GM10847 (cell line): ENCODE data around the gene EMP2.

Experiments used
- POLR2A ChIP-seq: IDR thresholded peaks from 2 replicates; pipeline ENCODE4 v1.6.1; 2011; ENCODE audit not compliant: insufficient read length; ENCODE audit errors: extremely low read depth

The EMP2 gene

GRCh38 chr16:10613785-10614485, 33.5 kb upstream of the EMP2 start:
- no peak for TF ChIP-seq POLR2A

- TF ChIP-seq POLR2A: no peak
Observed at GRCh38 chr16:10612649-10613179, 32.3 kb upstream of the EMP2 start.

- no peak for TF ChIP-seq POLR2A
Observed at GRCh38 chr16:10611825-10612342, 31.5 kb upstream of the EMP2 start.

- TF ChIP-seq POLR2A: no peak
Observed at GRCh38 chr16:10610499-10611184, 30.2 kb upstream of the EMP2 start.

- TF ChIP-seq POLR2A: no peak
Observed at GRCh38 chr16:10609402-10609774, 29.0 kb upstream of the EMP2 start.

GRCh38 chr16:10608687-10609401, 28.4 kb upstream of the EMP2 start:
- no peak for TF ChIP-seq POLR2A

- no peak for TF ChIP-seq POLR2A
Observed at GRCh38 chr16:10607157-10607556, 26.8 kb upstream of the EMP2 start.

- TF ChIP-seq POLR2A: no peak
Observed at GRCh38 chr16:10606607-10607006, 26.2 kb upstream of the EMP2 start.

GRCh38 chr16:10605636-10606035, 25.2 kb upstream of the EMP2 start:
- no peak for TF ChIP-seq POLR2A

GRCh38 chr16:10601444-10602408, 21.3 kb upstream of the EMP2 start:
- TF ChIP-seq POLR2A: no peak

GRCh38 chr16:10600782-10601443, 20.5 kb upstream of the EMP2 start:
- no peak for TF ChIP-seq POLR2A

- TF ChIP-seq POLR2A: no peak
Observed at GRCh38 chr16:10599626-10600025, 19.2 kb upstream of the EMP2 start.

- no peak for TF ChIP-seq POLR2A
Observed at GRCh38 chr16:10598157-10598556, 17.8 kb upstream of the EMP2 start.

- TF ChIP-seq POLR2A: no peak
Observed at GRCh38 chr16:10597187-10597601, 16.8 kb upstream of the EMP2 start.
